ENCODE results near the gene COX7B2. TPM values are rescaled to one million over a fixed set of nuclear protein-coding genes. Genes with fewer than 3 reads are reported as not detected.

COX7B2 gene
- total RNA-seq, 1 experiment from 2014 or later, result not detected

DNA sequence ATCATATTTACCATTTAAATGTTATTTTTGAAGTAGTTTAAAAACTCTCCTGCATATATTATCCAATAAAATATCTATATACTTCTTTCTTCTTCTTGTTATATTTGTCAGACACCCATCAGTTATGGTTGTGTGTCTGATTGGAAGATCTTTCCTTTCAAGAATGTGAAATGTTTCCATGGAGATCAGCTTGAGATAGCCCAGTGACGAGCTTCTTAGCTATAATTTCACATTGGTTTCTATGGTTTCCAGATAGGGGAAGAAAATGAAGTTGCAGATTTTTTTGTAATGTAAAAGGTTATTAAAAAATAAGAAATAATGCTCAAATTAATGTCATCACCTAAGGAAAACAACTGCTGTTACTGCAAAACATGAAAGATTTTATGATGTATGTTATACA is 189.0 kb downstream of the COX7B2 start:
- Histone ChIP-seq H3K9me3 (ENCODE audit: low read depth, low read length, poor library complexity, severe bottlenecking) (no peaks in the 10 kb centered on the region), H3K27ac (ENCODE audit: low read depth, low read length, poor library complexity, severe bottlenecking) (no peak overlapping the region), H3K27me3 (replicated peaks; ENCODE audit: insufficient read depth, low read depth, low read length, poor library complexity) (no peaks in the 10 kb centered on the region), H3K36me3 (ENCODE audit: insufficient read depth, low read length, poor library complexity, severe bottlenecking) (no peaks in the 10 kb centered on the region), H3K4me1 (ENCODE audit: insufficient read depth, low read length, poor library complexity, severe bottlenecking) (no peaks in the 10 kb centered on the region), H3K4me3 (ENCODE audit: low read depth, low read length, poor library complexity, severe bottlenecking) (no peak overlapping the region)
- intact Hi-C loops (cut with micrococcal nuclease; ENCODE audit: unreplicated experiment), result no loop called here
- ChIA-PET POLR2A (ENCODE audit: low non-redundant PET) (no interaction called here), CTCF (no interaction called here)
- no TSS peak for BruUV-seq (replicated peaks)
- DNase-seq (ENCODE audit: low spot score), result no peak
- no peak for TF ChIP-seq EZH2 (IDR thresholded peaks at IDR 0.05; ENCODE audit: borderline replicate concordance, low read depth, low read length, poor library complexity, severe bottlenecking)
- TF ChIP-seq, protein P1, sequence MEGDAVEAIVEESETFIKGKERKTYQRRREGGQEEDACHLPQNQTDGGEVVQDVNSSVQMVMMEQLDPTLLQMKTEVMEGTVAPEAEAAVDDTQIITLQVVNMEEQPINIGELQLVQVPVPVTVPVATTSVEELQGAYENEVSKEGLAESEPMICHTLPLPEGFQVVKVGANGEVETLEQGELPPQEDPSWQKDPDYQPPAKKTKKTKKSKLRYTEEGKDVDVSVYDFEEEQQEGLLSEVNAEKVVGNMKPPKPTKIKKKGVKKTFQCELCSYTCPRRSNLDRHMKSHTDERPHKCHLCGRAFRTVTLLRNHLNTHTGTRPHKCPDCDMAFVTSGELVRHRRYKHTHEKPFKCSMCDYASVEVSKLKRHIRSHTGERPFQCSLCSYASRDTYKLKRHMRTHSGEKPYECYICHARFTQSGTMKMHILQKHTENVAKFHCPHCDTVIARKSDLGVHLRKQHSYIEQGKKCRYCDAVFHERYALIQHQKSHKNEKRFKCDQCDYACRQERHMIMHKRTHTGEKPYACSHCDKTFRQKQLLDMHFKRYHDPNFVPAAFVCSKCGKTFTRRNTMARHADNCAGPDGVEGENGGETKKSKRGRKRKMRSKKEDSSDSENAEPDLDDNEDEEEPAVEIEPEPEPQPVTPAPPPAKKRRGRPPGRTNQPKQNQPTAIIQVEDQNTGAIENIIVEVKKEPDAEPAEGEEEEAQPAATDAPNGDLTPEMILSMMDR (conservative IDR thresholded peaks at IDR 0.05; ENCODE audit: low read depth, low read length), result no peak

DNA sequence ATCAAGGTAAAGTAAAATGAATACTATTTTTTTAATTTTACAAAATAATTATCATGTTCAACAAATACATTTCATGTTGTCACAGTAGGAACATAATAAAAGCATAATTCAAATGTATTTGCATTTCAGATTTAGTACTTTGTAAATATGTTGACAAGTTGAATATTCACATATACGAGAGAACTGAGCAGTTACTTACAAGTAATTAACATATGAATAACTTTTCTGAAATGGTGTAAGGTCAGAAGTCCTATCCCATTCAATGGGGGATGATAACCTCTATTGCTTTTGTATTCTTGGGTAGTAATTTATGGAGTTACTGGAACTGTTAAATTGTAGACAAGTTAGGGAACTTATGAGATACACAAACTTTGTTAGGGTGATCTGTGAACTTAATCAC is 191.1 kb downstream of the COX7B2 start:
- Histone ChIP-seq H3K27ac (ENCODE audit: low read depth, low read length, poor library complexity, severe bottlenecking) (no peak overlapping the region), H3K4me3 (ENCODE audit: low read depth, low read length, poor library complexity, severe bottlenecking) (no peak overlapping the region), H3K9me3 (ENCODE audit: low read depth, low read length, poor library complexity, severe bottlenecking) (no peaks in the 10 kb centered on the region), H3K36me3 (ENCODE audit: insufficient read depth, low read length, poor library complexity, severe bottlenecking) (no peaks in the 10 kb centered on the region), H3K27me3 (replicated peaks; ENCODE audit: insufficient read depth, low read depth, low read length, poor library complexity) (no peaks in the 10 kb centered on the region), H3K4me1 (ENCODE audit: insufficient read depth, low read length, poor library complexity, severe bottlenecking) (no peaks in the 10 kb centered on the region)
- intact Hi-C loops (cut with micrococcal nuclease; ENCODE audit: unreplicated experiment), result no loop called here
- POLR2A ChIA-PET (ENCODE audit: low non-redundant PET), result no interaction called here
- CTCF ChIA-PET, result no interaction called here
- TF ChIP-seq EZH2 (IDR thresholded peaks at IDR 0.05; ENCODE audit: borderline replicate concordance, low read depth, low read length, poor library complexity, severe bottlenecking), result no peak
- TF ChIP-seq, protein P1 (conservative IDR thresholded peaks at IDR 0.05; ENCODE audit: low read depth, low read length), result no peak
- BruUV-seq (replicated peaks), result no TSS peak
- DNase-seq (ENCODE audit: low spot score), result no peak

DNA sequence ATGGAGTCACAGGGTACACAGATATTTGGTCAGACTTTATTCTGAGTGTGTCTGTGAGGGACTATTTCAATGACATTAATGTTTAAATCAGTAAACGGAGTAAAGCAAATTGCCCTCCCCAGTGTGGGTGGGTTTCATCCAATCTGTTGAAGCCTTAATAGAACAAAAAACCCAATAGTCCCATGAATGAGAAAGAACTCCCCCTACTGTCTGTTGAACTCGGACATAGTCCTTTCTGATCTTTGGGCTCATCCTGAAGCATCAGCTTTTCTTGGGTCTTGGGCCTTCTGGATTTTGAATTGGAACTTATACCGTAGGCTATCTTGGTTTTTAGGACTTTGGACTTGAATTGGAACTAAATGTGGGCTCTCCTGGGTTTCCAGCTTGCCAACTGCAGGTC is 193.6 kb downstream of the COX7B2 start:
- TF ChIP-seq, protein P1 (conservative IDR thresholded peaks at IDR 0.05; ENCODE audit: low read depth, low read length), result no peak
- no peak for TF ChIP-seq EZH2 (IDR thresholded peaks at IDR 0.05; ENCODE audit: borderline replicate concordance, low read depth, low read length, poor library complexity, severe bottlenecking)
- H3K27me3 ChIP-seq (replicated peaks; ENCODE audit: insufficient read depth, low read depth, low read length, poor library complexity), result no peaks in the 10 kb centered on the region
- ChIA-PET POLR2A (ENCODE audit: low non-redundant PET) (no interaction called here), CTCF (no interaction called here)
- intact Hi-C loops (cut with micrococcal nuclease; ENCODE audit: unreplicated experiment), result no loop called here
- no peak overlapping the region for H3K27ac ChIP-seq (ENCODE audit: low read depth, low read length, poor library complexity, severe bottlenecking)
- no peaks in the 10 kb centered on the region for H3K9me3 ChIP-seq (ENCODE audit: low read depth, low read length, poor library complexity, severe bottlenecking)
- no peaks in the 10 kb centered on the region for H3K36me3 ChIP-seq (ENCODE audit: insufficient read depth, low read length, poor library complexity, severe bottlenecking)
- no peaks in the 10 kb centered on the region for H3K4me1 ChIP-seq (ENCODE audit: insufficient read depth, low read length, poor library complexity, severe bottlenecking)
- no peak overlapping the region for H3K4me3 ChIP-seq (ENCODE audit: low read depth, low read length, poor library complexity, severe bottlenecking)
- BruUV-seq (replicated peaks), result no TSS peak
- no peak for DNase-seq (ENCODE audit: low spot score)

All from A673 (cell line).